SW480 (cell line): ENCODE results near the gene KLHL14.
"Not testable (repeated sequence)": the region's sequence is repeated elsewhere in the genome, so short reads cannot be mapped to it uniquely, and the experiment has no call there.

Experiments used
- DNase-seq: peaks from one replicate; pipeline ENCODE4 v3.0.0-alpha.2; 2016; ENCODE audit warnings: low spot score

Gene KLHL14

GRCh38 chr18:32772581-32773381, at the start of gene KLHL14:
Gene KLHL14 (minus strand): TSS chr18:32773023. CDS start chr18:32770591, 2,432 bp downstream.
- DNase-seq = no peak

GRCh38 chr18:32822197-32822596, 49.4 kb upstream of the KLHL14 start:
- no peak for DNase-seq

- DNase-seq = no peak
Observed at GRCh38 chr18:32815881-32816280, 43.1 kb upstream of the KLHL14 start.

- no peak for DNase-seq
Observed at GRCh38 chr18:32812342-32812741, 39.5 kb upstream of the KLHL14 start.

GRCh38 chr18:32810314-32810713, 37.5 kb upstream of the KLHL14 start:
- DNase-seq = no peak

- DNase-seq = no peak
Observed at GRCh38 chr18:32805354-32805753, 32.5 kb upstream of the KLHL14 start.

GRCh38 chr18:32804134-32804888, 31.5 kb upstream of the KLHL14 start:
- DNase-seq = no peak

- DNase-seq = no peak
Observed at GRCh38 chr18:32803568-32803967, 30.7 kb upstream of the KLHL14 start.

- DNase-seq = no peak
Observed at GRCh38 chr18:32802591-32803451, 30.0 kb upstream of the KLHL14 start.

- DNase-seq = no peak
Observed at GRCh38 chr18:32801228-32801627, 28.4 kb upstream of the KLHL14 start.

GRCh38 chr18:32798209-32798960, 25.6 kb upstream of the KLHL14 start:
- DNase-seq = no peak

- not testable (repeated sequence) for DNase-seq
Observed at GRCh38 chr18:32794667-32795066, 21.8 kb upstream of the KLHL14 start.

- no peak for DNase-seq
Observed at GRCh38 chr18:32779010-32779409, 6.2 kb upstream of the KLHL14 start.

GRCh38 chr18:32777049-32777448, 4.2 kb upstream of the KLHL14 start:
- no peak for DNase-seq

- DNase-seq = no peak
Observed at GRCh38 chr18:32776561-32776960, 3.7 kb upstream of the KLHL14 start.

- no peak for DNase-seq
Observed at GRCh38 chr18:32775628-32776027, 2.8 kb upstream of the KLHL14 start.

- DNase-seq = no peak
Observed at GRCh38 chr18:32773382-32773712, 524 bp upstream of the KLHL14 start.

- no peak for DNase-seq
Observed at GRCh38 chr18:32771871-32772580, 797 bp downstream of the KLHL14 start.

GRCh38 chr18:32771169-32771751, 1.6 kb downstream of the KLHL14 start:
- DNase-seq = no peak

GRCh38 chr18:32770666-32771168, 2.1 kb downstream of the KLHL14 start:
- DNase-seq = no peak
